Transverse colon (tissue), 4 donors: ENCODE results near the gene LRRC4C.

ENCODE experiments used
- POLR2A ChIP-seq: fragments of 450-650 bp; IDR thresholded peaks from one replicate; pipeline ENCODE4 v1.6.1; 2016; ENCODE audit warnings: antibody characterized with exemption, mild to moderate bottlenecking, moderate library complexity
- POLR2AphosphoS5 ChIP-seq, 3 donors: sonication (generic); formaldehyde crosslinking; IDR thresholded peaks; one replicate each; pipeline ENCODE4 v1.6.1; 2016; ENCODE audit warnings: antibody characterized with exemption in 3 of 3
- TF ChIP-seq, protein P1 (sequence below), 5 experiments: fragments of 200-600 bp in 3 of 5; fragments of 450-650 bp in 2 of 5; sonication (generic) in 3 of 5; IDR thresholded peaks; 1 replicate in 2 of 5; 2 replicates in 3 of 5; pipeline ENCODE4 v1.5.1; 2016 to 2017; ENCODE audit warnings: antibody characterized with exemption in 5 of 5, inconsistent platforms in 3 of 5, mild to moderate bottlenecking in 2 of 5, moderate library complexity in 1 of 5

DNA sequence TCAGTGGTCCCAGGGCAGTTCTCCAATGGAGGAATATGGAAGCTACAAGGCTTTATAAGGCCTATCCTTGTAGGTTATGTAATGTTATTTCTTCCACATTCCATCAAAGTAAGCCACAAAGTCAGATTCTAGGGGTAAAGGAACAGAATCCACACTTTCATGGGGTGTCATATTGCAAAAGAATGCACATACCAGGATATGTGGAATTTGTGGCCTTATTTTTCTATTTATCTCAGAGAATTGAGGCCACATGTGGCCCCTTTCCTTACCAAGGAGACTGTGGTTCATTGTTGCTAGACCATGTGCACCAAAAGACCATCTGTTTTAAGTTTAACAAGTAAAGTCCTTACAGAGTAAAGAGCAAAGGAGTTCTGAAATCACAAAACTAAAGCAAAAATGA, 12.9 kb downstream of the LRRC4C start:
- no peak for TF ChIP-seq POLR2AphosphoS5 (IDR thresholded peaks at IDR 0.05)
- TF ChIP-seq, protein P1, sequence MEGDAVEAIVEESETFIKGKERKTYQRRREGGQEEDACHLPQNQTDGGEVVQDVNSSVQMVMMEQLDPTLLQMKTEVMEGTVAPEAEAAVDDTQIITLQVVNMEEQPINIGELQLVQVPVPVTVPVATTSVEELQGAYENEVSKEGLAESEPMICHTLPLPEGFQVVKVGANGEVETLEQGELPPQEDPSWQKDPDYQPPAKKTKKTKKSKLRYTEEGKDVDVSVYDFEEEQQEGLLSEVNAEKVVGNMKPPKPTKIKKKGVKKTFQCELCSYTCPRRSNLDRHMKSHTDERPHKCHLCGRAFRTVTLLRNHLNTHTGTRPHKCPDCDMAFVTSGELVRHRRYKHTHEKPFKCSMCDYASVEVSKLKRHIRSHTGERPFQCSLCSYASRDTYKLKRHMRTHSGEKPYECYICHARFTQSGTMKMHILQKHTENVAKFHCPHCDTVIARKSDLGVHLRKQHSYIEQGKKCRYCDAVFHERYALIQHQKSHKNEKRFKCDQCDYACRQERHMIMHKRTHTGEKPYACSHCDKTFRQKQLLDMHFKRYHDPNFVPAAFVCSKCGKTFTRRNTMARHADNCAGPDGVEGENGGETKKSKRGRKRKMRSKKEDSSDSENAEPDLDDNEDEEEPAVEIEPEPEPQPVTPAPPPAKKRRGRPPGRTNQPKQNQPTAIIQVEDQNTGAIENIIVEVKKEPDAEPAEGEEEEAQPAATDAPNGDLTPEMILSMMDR (IDR thresholded peaks at IDR 0.05) = no peak
- TF ChIP-seq POLR2A = no peak
